ENCODE data around the gene DYTN.

The DYTN gene

DNA sequence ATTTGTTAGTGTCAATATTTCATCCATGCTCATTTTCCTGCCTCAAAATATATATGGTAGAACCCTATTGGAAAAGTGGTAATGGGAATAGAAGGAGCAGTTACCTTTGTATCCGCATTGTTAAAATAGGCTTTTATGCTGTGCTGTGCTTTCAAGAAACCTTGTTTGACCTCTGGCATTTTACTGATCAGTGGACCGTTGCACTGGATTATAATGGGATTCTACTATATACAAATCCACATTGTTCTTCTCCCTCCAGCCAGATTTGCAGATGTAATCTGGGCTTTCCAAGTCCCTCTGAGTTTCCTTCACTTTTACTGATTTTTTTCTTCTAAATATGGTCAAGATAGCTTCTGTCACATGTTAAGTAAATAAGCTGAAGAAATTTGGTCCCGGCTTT lies 99.2 kb downstream of the DYTN start:
- no peak for TF ChIP-seq JUND (IDR thresholded peaks at IDR 0.05; ENCODE audit: low read depth)
- DNase-seq (ENCODE audit: low read depth in 1 of 2, low spot score in 1 of 2), result no peak
- in situ Hi-C loops (cut with HindIII; ENCODE audit: low pct_unique_long_range_greater_than_20kb, low sequenced_read_pairs), result no loop called here

DNA sequence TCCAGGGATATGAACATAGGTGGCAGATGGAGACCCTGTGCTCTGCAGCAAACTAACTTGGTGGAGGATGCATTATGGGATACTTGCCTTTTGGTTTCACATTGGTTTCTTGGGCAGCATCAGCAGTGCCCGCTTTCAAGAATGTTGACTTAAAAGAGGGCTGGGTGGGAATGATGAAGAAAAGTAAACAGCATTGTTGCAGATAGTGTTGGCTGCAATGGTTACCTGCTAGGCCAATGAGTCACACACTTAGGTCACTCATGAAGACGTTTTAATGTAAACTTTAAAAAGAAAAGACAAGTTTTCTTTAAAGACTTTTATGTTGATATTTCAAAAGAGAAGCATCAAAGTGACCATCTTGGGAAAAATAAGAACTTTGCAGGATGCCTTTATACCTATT lies 102.0 kb downstream of the DYTN start:
- no peak for DNase-seq (ENCODE audit: low read depth in 1 of 2, low spot score in 1 of 2)
- no peak for TF ChIP-seq JUND (IDR thresholded peaks at IDR 0.05; ENCODE audit: low read depth)
- in situ Hi-C loops (cut with HindIII; ENCODE audit: low pct_unique_long_range_greater_than_20kb, low sequenced_read_pairs), result no loop called here

DNA sequence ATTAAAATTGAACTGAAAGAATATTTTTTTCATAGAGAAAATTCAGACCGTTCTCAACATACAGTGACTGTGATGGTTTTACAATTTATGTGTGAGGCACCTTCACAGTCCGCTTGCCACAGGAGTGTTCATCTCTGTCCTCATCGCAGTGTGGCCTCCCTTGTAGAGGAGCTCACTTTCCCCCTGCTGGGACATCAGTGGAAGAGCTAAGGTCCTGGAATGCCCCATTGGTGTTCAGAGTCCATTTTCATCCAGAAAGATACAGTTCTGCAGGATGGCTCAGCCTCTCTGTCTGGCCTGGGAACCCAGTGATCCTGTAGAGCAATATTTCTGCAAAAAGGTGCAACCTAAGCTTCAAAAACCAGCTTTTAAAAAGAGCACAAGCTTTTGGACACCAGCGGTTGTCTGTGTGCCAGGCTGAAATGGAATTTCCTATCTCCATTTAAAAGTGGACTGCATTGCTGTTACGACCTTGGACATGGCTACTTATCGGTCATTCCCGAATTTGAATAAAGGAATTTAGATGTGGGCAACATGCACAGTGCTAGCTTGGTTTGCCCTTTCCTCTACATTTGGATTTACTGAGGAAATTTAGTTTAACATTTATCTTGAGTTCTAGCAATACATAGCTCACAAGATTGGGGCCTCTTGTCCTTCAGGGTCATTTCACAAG lies 102.6 kb downstream of the DYTN start:
- no peak for DNase-seq (ENCODE audit: low read depth in 1 of 2, low spot score in 1 of 2)
- in situ Hi-C loops (cut with HindIII; ENCODE audit: low pct_unique_long_range_greater_than_20kb, low sequenced_read_pairs), result no loop called here
- no peak for TF ChIP-seq JUND (IDR thresholded peaks at IDR 0.05; ENCODE audit: low read depth)

DNA sequence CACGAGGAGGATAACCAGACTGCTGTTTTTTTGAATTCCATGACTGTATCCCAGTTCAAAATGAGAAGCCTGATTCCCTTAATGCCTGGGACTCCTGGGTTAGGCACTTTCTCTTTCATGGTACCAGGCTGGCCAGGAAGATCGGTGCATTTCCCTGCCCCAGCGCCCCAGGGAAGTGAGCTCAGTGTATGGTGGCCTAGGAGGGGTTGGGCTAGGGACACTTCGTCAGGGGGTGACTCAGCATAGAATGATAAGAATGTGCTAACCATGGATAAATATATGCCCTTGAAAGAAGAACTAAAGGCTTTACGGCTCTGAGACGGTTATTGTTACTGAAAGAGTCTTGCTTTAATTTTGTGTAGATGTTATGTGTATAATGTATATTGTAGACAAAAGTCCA lies 103.4 kb downstream of the DYTN start:
- DNase-seq (ENCODE audit: low read depth in 1 of 2, low spot score in 1 of 2), result no peak
- no peak for TF ChIP-seq JUND (IDR thresholded peaks at IDR 0.05; ENCODE audit: low read depth)
- in situ Hi-C loops (cut with HindIII; ENCODE audit: low pct_unique_long_range_greater_than_20kb, low sequenced_read_pairs), result no loop called here

DNA sequence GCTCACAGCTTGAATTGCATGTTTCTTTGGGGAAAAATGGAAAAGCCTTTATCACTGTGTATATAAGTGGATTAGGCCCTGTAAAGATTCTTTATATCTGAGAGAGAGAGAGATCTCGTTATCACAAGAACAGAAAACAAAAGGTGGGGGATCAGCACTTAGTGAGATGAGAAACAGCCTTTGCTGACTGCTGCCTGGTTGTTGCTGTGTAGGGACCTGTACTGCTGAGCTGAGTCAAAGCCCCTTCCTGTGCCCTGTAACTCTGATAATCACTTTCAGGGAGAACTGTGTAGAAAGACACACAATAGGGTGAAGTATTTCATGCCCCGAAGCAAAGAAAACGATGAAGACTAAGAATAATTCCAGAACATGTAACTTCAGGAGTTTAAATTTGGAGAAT lies 106.5 kb downstream of the DYTN start:
- no peak for DNase-seq (ENCODE audit: low read depth in 1 of 2, low spot score in 1 of 2)
- in situ Hi-C loops (cut with HindIII; ENCODE audit: low pct_unique_long_range_greater_than_20kb, low sequenced_read_pairs), result no loop called here
- no peak for TF ChIP-seq JUND (IDR thresholded peaks at IDR 0.05; ENCODE audit: low read depth)

DNA sequence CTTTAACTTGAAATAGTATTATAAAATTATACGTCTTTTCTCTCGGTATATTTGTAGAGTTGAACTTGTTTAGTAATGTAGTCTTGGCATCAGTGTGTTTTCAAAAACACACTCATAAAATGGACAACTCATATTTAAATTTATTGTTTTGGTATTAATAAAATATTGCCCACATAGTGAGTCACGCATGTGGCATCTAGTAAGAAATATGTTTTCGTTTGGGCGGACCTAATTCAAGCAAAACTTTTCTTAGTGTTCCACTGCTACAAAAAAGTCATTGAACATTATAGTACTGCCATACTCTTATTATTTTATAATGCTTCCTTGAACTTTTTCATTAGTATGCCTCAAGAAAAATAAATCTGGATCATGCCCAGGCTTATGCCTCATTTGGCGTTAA lies 107.0 kb downstream of the DYTN start:
- no peak for TF ChIP-seq JUND (IDR thresholded peaks at IDR 0.05; ENCODE audit: low read depth)
- no peak for DNase-seq (ENCODE audit: low read depth in 1 of 2, low spot score in 1 of 2)
- in situ Hi-C loops (cut with HindIII; ENCODE audit: low pct_unique_long_range_greater_than_20kb, low sequenced_read_pairs), result no loop called here

DNA sequence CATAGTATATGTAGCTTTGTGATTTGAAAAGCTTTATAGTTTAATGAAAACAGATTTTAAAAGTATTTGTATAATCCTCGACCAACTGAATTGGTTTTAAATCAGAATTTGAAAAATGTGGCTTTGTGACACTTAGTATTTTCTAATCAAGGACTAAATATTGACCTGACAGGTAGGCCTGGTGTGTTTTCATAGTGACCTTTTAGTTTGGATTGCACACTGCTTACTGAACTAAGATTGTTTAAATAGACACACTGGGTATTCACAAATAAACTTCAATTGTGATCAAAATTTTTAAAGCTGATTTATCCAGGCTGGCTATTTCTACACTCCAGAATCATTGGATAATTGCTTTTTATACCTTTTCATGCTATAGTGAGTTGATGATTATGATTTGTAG lies 107.7 kb downstream of the DYTN start:
- in situ Hi-C loops (cut with HindIII; ENCODE audit: low pct_unique_long_range_greater_than_20kb, low sequenced_read_pairs), result no loop called here
- DNase-seq (ENCODE audit: low read depth in 1 of 2, low spot score in 1 of 2), result no peak
- no peak for TF ChIP-seq JUND (IDR thresholded peaks at IDR 0.05; ENCODE audit: low read depth)

DNA sequence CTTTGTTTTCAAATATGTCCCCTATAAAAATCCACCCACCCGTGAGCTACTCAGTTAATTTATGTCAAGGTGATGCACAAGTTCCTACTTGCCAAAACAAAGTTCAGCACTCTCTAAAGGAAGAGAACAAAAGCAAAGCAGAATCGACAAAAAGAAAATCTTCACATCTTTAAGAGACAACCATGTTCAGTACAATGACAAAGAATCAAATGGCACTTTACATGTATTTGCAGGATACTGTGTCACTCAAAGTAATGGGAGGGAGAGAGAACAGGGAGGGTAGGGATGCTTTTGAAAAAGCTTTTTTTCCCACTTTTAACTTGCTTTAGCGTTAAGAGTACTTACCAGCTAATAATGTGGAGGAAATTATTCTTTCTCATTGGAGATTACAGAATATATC lies 115.0 kb downstream of the DYTN start:
- TF ChIP-seq JUND (IDR thresholded peaks at IDR 0.05; ENCODE audit: low read depth), result no peak
- DNase-seq (ENCODE audit: low read depth in 1 of 2, low spot score in 1 of 2), result no peak
- in situ Hi-C loops (cut with HindIII; ENCODE audit: low pct_unique_long_range_greater_than_20kb, low sequenced_read_pairs), result no loop called here

Measured in T47D (cell line).